OCI-LY7 (cell line): ENCODE measurements around the gene USH1C. TPM values are rescaled to one million over a fixed set of nuclear protein-coding genes. Genes with fewer than 3 reads are reported as not detected.

Experiments
- BruUV-seq: library from RNA; stranded (reverse); fragments of 400-500 nt; replicated peaks from 2 replicates; lab custom pipeline; 2021; lab: Mats Ljungman, UMichigan
- CTCF ChIA-PET: fragments of 300-600 bp; sonication (Branson Sonifier 250); formaldehyde crosslinking; loops from one replicate; lab custom pipeline; 2022; ENCODE audit warnings: antibody characterized with exemption; ENCODE audit not compliant: unreplicated experiment; lab: Charles Lee
- POLR2A ChIA-PET: fragments of 300-600 bp; sonication (Branson Sonifier 250); formaldehyde crosslinking; loops from one replicate; lab custom pipeline; 2022; ENCODE audit warnings: antibody characterized with exemption; lab: Charles Lee
- DNase-seq: peaks from one replicate; pipeline ENCODE4 v3.0.0-alpha.2; 2015; ENCODE audit warnings: low spot score
- H2AFZ ChIP-seq: fragments of 200-600 bp; sonication (generic), shearing (Covaris generic); 2 replicates; pipeline ENCODE4 v1.6.1; 2014; ENCODE audit warnings: mild to moderate bottlenecking, antibody characterized with exemption, low read length, moderate library complexity
- H3K27ac ChIP-seq: fragments of 200-600 bp; sonication (generic); 2 replicates; pipeline ENCODE4 v1.5.1; 2014; ENCODE audit warnings: mixed run types, low read depth, mild to moderate bottlenecking, moderate library complexity, low read length, inconsistent platforms; ENCODE audit not compliant: poor library complexity, severe bottlenecking
- H3K36me3 ChIP-seq: fragments of 200-600 bp; sonication (generic); 2 replicates; pipeline ENCODE4 v1.6.1; 2014; ENCODE audit warnings: mild to moderate bottlenecking, antibody characterized with exemption, low read length, moderate library complexity, mixed read lengths; ENCODE audit not compliant: insufficient read depth
- H3K4me1 ChIP-seq: fragments of 200-600 bp; sonication (generic); 2 replicates; pipeline ENCODE4 v1.5.1; 2014; ENCODE audit warnings: mild to moderate bottlenecking, low read length; ENCODE audit not compliant: insufficient read depth, poor library complexity, severe bottlenecking
- H3K4me2 ChIP-seq: fragments of 200-600 bp; sonication (generic); 2 replicates; pipeline ENCODE4 v1.6.1; 2014; ENCODE audit warnings: mild to moderate bottlenecking, low read length
- H3K4me3 ChIP-seq: fragments of 200-600 bp; sonication (generic); 2 replicates; pipeline ENCODE4 v1.5.1; 2014; ENCODE audit warnings: mild to moderate bottlenecking, low read depth, low read length; ENCODE audit not compliant: poor library complexity, severe bottlenecking
- H3K79me2 ChIP-seq: fragments of 200-600 bp; sonication (generic); 2 replicates; pipeline ENCODE4 v1.6.1; 2016; ENCODE audit warnings: low read depth, mild to moderate bottlenecking, low read length, moderate library complexity, mixed read lengths; ENCODE audit not compliant: insufficient read depth
- H3K9me2 ChIP-seq: fragments of 200-600 bp; sonication (generic); 2 replicates; pipeline ENCODE4 v1.6.1; 2016; ENCODE audit warnings: mild to moderate bottlenecking, low read length, mixed read lengths; ENCODE audit not compliant: insufficient read depth
- H3K9me3 ChIP-seq: fragments of 200-600 bp; sonication (generic); 2 replicates; pipeline ENCODE4 v1.6.1; 2014; ENCODE audit warnings: mild to moderate bottlenecking, mixed run types, low read length, mixed read lengths
- H4K20me1 ChIP-seq: fragments of 200-600 bp; sonication (generic); 2 replicates; pipeline ENCODE4 v1.6.1; 2014; ENCODE audit warnings: mild to moderate bottlenecking, antibody characterized with exemption, low read length, moderate library complexity, mixed read lengths; ENCODE audit not compliant: insufficient read depth
- CTCF ChIP-seq: fragments of 200-600 bp; sonication (generic); conservative IDR thresholded peaks from 2 replicates; pipeline ENCODE4 v1.5.1; 2014; ENCODE audit warnings: mild to moderate bottlenecking, antibody characterized with exemption, low read length, moderate library complexity, mixed read lengths
- EZH2phosphoT487 ChIP-seq: fragments of 200-600 bp; sonication (generic); IDR thresholded peaks from 2 replicates; pipeline ENCODE4 v1.6.1; 2018; ENCODE audit warnings: low read depth, borderline replicate concordance, mild to moderate bottlenecking, mixed run types, antibody characterized with exemption, low read length, moderate library complexity, mixed read lengths
- intact Hi-C: fragments of 100-400 bp; cut with micrococcal nuclease; formaldehyde crosslinking; loops from one replicate; pipeline ENCODE4 v1.10.0; 2022; ENCODE audit not compliant: unreplicated experiment
- total RNA-seq, 2 experiments: library from RNA; depleted of rRNA in 1 of 2; stranded (reverse); fragments of >200 nt in 1 of 2; shearing (Covaris generic) in 1 of 2; gene quantifications; 2 replicates each; pipeline ENCODE4 v1.2.3, GENCODE V29; 2014 to 2022

USH1C gene
- total RNA-seq, 2 experiments from 2014 or later, result not detected

DNA sequence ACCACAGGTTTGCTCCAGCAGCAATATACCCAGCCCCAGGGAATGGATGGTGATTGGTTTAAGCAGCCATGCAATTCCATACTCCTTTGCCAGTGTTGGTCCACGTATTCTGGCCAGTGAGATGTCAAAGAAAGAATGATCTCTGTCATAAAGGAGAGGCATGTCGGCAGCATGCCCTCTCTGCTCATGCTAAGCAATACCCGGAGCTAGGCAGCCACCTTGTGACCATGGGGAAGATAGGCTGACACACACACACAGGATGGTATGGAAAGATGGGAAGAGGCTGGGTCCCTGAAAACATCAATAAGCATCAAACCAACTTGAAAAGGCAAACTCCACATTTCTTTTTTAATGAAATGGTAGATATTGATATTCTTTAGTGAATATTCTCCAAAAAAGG is 72.7 kb downstream of the USH1C start:
- BruUV-seq, result no TSS peak
- DNase-seq, result no peak
- Histone ChIP-seq H3K4me2 (no peak overlapping the region), H3K9me3 (no peaks in the 10 kb centered on the region), H3K4me1 (no peaks in the 10 kb centered on the region), H3K9me2 (no peaks in the 10 kb centered on the region), H4K20me1 (no peaks in the 10 kb centered on the region), H3K27ac (no peak overlapping the region), H3K36me3 (no peaks in the 10 kb centered on the region), H3K79me2 (no peaks in the 10 kb centered on the region), H3K4me3 (no peak overlapping the region), H2AFZ (no peak overlapping the region)
- ChIA-PET POLR2A (interaction anchor here (0.6 to 1.6 kb wide), 2 partner anchors 16 to 85 kb away, joined by 3 read pairs; no protein-coding TSS in a partner anchor), CTCF (no interaction called here)
- intact Hi-C loops, result no loop called here
- no peak for TF ChIP-seq EZH2phosphoT487
- 0 out of 2 replicates have a peak, but pooled peaks have one; percentile 31 for TF ChIP-seq CTCF

GRCh38 chr11:17469998-17470397 is 74.2 kb downstream of the USH1C start:
- Histone ChIP-seq H3K79me2 (no peaks in the 10 kb centered on the region), H3K4me2 (no peak overlapping the region), H3K27ac (no peak overlapping the region), H3K9me2 (no peaks in the 10 kb centered on the region), H3K9me3 (no peaks in the 10 kb centered on the region), H3K36me3 (no peaks in the 10 kb centered on the region), H3K4me3 (no peak overlapping the region), H2AFZ (no peak overlapping the region), H3K4me1 (no peaks in the 10 kb centered on the region), H4K20me1 (no peaks in the 10 kb centered on the region)
- DNase-seq, result no peak
- ChIA-PET CTCF (interaction anchor here (0.6 kb wide), 1 partner anchor 22 kb away, joined by 3 read pairs; no protein-coding TSS in a partner anchor), POLR2A (interaction anchor here (1.1 kb wide), 1 partner anchor 40 kb away, joined by 3 read pairs; no protein-coding TSS in a partner anchor)
- TF ChIP-seq EZH2phosphoT487, result no peak
- TF ChIP-seq CTCF, result no peak
- BruUV-seq, result no TSS peak
- intact Hi-C loops, result no loop called here

DNA sequence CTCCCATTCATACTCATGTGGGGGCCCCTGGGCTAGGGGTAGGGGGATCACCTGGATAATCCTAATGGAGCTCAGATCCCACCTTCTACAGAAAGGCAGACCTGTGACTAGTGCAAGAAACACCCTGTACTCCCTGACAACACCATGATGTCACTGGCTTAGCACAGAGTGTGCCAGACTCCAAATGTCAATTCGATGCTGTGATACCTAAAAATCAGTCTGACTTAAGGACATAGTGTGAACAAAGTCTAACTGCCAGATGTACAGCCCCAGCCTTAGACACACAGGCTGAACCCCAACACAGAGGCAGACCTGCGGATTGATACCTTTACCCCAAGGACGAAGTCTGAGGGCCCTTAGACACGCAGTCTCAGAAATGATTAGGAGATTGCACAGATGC is 76.1 kb downstream of the USH1C start:
- H3K79me2 ChIP-seq, result no peaks in the 10 kb centered on the region
- no peaks in the 10 kb centered on the region for H3K9me3 ChIP-seq
- H3K36me3 ChIP-seq, result no peaks in the 10 kb centered on the region
- no peak overlapping the region for H3K27ac ChIP-seq
- intact Hi-C loops, result no loop called here
- H3K4me3 ChIP-seq, result no peak overlapping the region
- H4K20me1 ChIP-seq, result no peaks in the 10 kb centered on the region
- no peaks in the 10 kb centered on the region for H3K9me2 ChIP-seq
- TF ChIP-seq EZH2phosphoT487, result no peak
- TF ChIP-seq CTCF, result no peak
- no peak for DNase-seq
- no peaks in the 10 kb centered on the region for H3K4me1 ChIP-seq
- CTCF ChIA-PET, result no interaction called here
- no TSS peak for BruUV-seq
- H2AFZ ChIP-seq, result no peak overlapping the region
- POLR2A ChIA-PET, result no interaction called here
- no peak overlapping the region for H3K4me2 ChIP-seq
